ENCODE data around the gene MEX3A.

Gene MEX3A

DNA sequence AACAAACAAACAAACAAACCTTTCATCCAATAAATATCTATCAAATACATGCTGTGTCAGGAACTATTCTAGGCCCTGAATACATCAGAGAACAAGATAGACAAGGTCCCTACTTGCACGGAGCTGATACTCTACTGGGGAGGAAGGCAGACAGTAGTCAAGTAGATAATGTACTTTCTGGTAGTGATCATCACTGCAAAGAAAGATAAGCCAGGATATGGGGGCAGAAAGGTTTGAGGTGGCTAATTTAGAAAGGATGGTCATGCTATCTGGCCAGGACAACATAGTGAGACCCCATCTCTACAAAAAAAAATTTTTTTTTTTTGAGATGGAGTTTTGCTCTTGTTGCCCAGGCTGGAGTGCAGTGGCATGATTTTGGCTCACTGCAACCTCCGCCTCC lies 9.3 kb upstream of the MEX3A start:
- no peaks in the 10 kb centered on the region for H3K27me3 ChIP-seq (replicated peaks; ENCODE audit: insufficient read depth, low read length)
- H3K4me3 ChIP-seq (ENCODE audit: low read length): no peak overlapping the region
- peaks cover 16% of the 10 kb centered on the region for H3K4me1 ChIP-seq (ENCODE audit: low read length)
- H3K27ac ChIP-seq (ENCODE audit: low read length): no peak overlapping the region
- no peaks in the 10 kb centered on the region for H3K79me2 ChIP-seq (ENCODE audit: low read length)
- H3K9me2 ChIP-seq (replicated peaks; ENCODE audit: insufficient read depth, low read length): no peaks in the 10 kb centered on the region
- no peak for DNase-seq
- no peak overlapping the region for H3K9ac ChIP-seq (ENCODE audit: low read length)
- H3K36me3 ChIP-seq (replicated peaks; ENCODE audit: insufficient read depth, low read length): no peaks in the 10 kb centered on the region
- TF ChIP-seq EZH2phosphoT487 (IDR thresholded peaks at IDR 0.05; ENCODE audit: low read length) (no peak), EZH2 (optimal IDR thresholded peaks at IDR 0.05; ENCODE audit: low read depth, low read length) (no peak)
- TF ChIP-seq, protein P1, sequence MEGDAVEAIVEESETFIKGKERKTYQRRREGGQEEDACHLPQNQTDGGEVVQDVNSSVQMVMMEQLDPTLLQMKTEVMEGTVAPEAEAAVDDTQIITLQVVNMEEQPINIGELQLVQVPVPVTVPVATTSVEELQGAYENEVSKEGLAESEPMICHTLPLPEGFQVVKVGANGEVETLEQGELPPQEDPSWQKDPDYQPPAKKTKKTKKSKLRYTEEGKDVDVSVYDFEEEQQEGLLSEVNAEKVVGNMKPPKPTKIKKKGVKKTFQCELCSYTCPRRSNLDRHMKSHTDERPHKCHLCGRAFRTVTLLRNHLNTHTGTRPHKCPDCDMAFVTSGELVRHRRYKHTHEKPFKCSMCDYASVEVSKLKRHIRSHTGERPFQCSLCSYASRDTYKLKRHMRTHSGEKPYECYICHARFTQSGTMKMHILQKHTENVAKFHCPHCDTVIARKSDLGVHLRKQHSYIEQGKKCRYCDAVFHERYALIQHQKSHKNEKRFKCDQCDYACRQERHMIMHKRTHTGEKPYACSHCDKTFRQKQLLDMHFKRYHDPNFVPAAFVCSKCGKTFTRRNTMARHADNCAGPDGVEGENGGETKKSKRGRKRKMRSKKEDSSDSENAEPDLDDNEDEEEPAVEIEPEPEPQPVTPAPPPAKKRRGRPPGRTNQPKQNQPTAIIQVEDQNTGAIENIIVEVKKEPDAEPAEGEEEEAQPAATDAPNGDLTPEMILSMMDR (IDR thresholded peaks at IDR 0.05; ENCODE audit: low read length): no peak
- H3K4me2 ChIP-seq (ENCODE audit: low read depth, low read length): no peak overlapping the region
- no peaks in the 10 kb centered on the region for H3F3A ChIP-seq (ENCODE audit: insufficient read depth, low read length)
- no peaks in the 10 kb centered on the region for H3K9me3 ChIP-seq (replicated peaks; ENCODE audit: insufficient read depth, low read length)
- H2AFZ ChIP-seq (ENCODE audit: low read length): no peak overlapping the region
- no peaks in the 10 kb centered on the region for H4K20me1 ChIP-seq (ENCODE audit: insufficient read depth, low read length)

DNA sequence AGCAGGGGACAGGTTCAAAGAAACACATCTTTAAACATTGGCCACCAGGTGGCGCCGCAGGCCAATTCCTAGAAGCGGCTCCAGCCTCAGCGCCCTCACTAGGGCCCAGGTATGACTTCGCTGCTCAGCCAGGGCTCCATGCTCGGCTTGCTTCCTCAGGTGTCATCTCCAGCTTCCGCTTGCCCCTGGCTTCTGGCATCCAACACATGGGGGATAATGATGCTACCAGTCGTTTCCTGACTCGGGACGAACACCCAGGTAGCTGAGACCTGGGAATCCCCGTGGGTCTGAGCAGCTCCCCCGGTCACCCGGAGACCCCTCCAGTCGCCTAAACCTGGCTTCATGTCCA lies 8.5 kb upstream of the MEX3A start:
- peak; percentile 95 for DNase-seq
- Histone ChIP-seq H3F3A (ENCODE audit: insufficient read depth, low read length) (no peaks in the 10 kb centered on the region), H3K27me3 (replicated peaks; ENCODE audit: insufficient read depth, low read length) (no peaks in the 10 kb centered on the region), H3K9me2 (replicated peaks; ENCODE audit: insufficient read depth, low read length) (no peaks in the 10 kb centered on the region), H3K4me1 (ENCODE audit: low read length) (peaks cover 11% of the 10 kb centered on the region; the same call in 1 of the 2 replicates), H3K4me2 (ENCODE audit: low read depth, low read length) (no peak overlapping the region), H3K27ac (ENCODE audit: low read length) (no peak overlapping the region), H3K9me3 (replicated peaks; ENCODE audit: insufficient read depth, low read length) (no peaks in the 10 kb centered on the region), H3K9ac (ENCODE audit: low read length) (no peak overlapping the region), H3K79me2 (ENCODE audit: low read length) (no peaks in the 10 kb centered on the region), H2AFZ (ENCODE audit: low read length) (peak overlapping the region; percentile 56; the same call in 1 of the 2 replicates), H3K36me3 (replicated peaks; ENCODE audit: insufficient read depth, low read length) (no peaks in the 10 kb centered on the region), H4K20me1 (ENCODE audit: insufficient read depth, low read length) (no peaks in the 10 kb centered on the region), H3K4me3 (ENCODE audit: low read length) (no peak overlapping the region)
- TF ChIP-seq EZH2phosphoT487 (IDR thresholded peaks at IDR 0.05; ENCODE audit: low read length) (no peak), EZH2 (optimal IDR thresholded peaks at IDR 0.05; ENCODE audit: low read depth, low read length) (no peak)
- TF ChIP-seq, protein P1 (IDR thresholded peaks at IDR 0.05; ENCODE audit: low read length): peak; percentile 96

DNA sequence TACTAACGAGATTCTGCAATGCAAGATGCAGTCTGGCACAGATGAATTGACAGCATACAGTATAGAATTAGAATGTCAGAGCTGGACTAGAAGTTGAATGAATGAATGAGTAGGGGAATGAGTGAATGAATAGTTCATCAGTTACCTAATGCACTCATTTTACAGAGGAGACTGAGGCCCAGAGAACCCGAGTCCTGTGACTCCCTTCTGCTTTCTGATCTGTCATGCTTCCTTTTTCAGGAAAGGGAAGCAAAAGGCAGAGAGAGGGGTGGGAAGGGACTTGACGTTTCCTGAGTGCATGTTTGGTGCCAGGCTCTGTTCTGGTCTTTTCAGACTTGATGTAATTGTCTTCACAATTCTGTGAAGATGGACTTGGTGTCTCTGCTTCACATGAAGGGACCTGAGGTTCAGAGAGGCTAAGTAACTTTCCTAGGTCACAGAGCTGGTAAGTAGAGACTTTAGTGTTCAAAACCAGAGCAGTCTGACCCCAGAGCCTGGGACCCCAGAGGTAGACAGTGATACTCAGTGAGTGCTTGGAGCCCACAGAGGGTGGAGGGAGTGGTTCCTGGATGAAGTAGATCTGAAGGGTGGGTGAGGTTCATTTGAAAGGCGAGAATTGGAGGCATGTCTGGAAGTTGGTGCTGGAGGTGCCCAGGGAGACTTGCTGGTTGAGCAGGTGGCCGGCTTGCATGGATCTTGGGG lies 8.0 kb upstream of the MEX3A start:
- Histone ChIP-seq H2AFZ (ENCODE audit: low read length) (no peak overlapping the region; the same call in 1 of the 2 replicates), H3K9me2 (replicated peaks; ENCODE audit: insufficient read depth, low read length) (no peaks in the 10 kb centered on the region), H3K27ac (ENCODE audit: low read length) (no peak overlapping the region), H3K79me2 (ENCODE audit: low read length) (no peaks in the 10 kb centered on the region), H3K9ac (ENCODE audit: low read length) (no peak overlapping the region), H3K9me3 (replicated peaks; ENCODE audit: insufficient read depth, low read length) (no peaks in the 10 kb centered on the region), H3K4me3 (ENCODE audit: low read length) (no peak overlapping the region), H3F3A (ENCODE audit: insufficient read depth, low read length) (no peaks in the 10 kb centered on the region), H3K27me3 (replicated peaks; ENCODE audit: insufficient read depth, low read length) (no peaks in the 10 kb centered on the region), H3K36me3 (replicated peaks; ENCODE audit: insufficient read depth, low read length) (no peaks in the 10 kb centered on the region), H3K4me2 (ENCODE audit: low read depth, low read length) (0 out of 2 replicates have a peak overlapping the region, but pooled peaks have one; percentile 3), H4K20me1 (ENCODE audit: insufficient read depth, low read length) (no peaks in the 10 kb centered on the region), H3K4me1 (ENCODE audit: low read length) (peaks cover 11% of the 10 kb centered on the region; the same call in 1 of the 2 replicates)
- TF ChIP-seq EZH2phosphoT487 (IDR thresholded peaks at IDR 0.05; ENCODE audit: low read length): no peak
- TF ChIP-seq EZH2 (optimal IDR thresholded peaks at IDR 0.05; ENCODE audit: low read depth, low read length): no peak
- TF ChIP-seq, protein P1 (IDR thresholded peaks at IDR 0.05; ENCODE audit: low read length): no peak
- no peak for DNase-seq

Measured in MM.1S (cell line).